GM04504 (cell line): Measurements from ENCODE around the gene IER3.
A peak's percentile ranks its signal among the peaks of the same experiment; 100 is the strongest.
"Not testable (repeated sequence)": the region's sequence is repeated elsewhere in the genome, so short reads cannot be mapped to it uniquely, and the experiment has no call there.

Experiments used
- DNase-seq: peaks from one replicate; pipeline ENCODE4 v3.0.0-alpha.2; 2012; ENCODE audit warnings: low read depth

The IER3 gene

DNA sequence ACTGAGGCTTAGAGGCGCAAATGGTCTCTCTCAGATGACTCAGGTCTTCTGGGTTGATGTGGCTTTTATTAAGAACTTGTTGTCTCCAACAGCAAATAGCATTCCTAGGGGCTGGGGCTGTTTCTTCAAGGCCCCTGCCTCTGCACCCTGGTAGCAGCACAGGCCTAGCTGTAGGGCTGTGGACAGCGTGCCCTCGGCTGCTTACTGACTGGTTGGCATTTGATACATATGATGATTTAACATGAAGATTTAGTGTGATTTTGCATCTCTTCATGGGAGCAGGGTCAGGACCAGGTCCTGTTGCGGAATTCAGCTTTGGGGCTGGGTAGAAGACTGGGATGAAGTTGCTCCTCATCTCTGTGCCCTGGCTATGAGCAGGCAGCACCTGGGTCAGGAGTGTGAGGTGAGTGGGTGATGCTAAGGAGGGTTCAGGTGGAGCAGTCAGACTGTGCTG, 24.3 kb upstream of the IER3 start:
- DNase-seq, result no peak

DNA sequence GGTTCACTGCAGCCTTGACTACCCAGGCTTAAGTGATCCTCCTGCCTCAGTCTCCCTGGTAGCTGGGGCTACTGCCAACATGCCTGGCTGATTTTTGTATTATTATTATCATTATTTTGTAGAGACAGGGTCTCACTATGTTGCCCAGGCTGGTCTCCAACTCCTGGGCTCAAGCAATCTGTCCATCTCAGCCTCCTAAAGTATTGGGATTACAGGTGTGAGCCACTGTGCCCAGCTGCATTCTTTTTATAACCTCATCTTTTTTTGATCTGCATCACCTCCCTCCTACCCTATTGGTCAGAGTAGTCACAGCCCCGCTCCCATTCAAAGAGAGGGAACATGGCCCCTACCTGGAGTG, 23.6 kb upstream of the IER3 start:
- no peak for DNase-seq

DNA sequence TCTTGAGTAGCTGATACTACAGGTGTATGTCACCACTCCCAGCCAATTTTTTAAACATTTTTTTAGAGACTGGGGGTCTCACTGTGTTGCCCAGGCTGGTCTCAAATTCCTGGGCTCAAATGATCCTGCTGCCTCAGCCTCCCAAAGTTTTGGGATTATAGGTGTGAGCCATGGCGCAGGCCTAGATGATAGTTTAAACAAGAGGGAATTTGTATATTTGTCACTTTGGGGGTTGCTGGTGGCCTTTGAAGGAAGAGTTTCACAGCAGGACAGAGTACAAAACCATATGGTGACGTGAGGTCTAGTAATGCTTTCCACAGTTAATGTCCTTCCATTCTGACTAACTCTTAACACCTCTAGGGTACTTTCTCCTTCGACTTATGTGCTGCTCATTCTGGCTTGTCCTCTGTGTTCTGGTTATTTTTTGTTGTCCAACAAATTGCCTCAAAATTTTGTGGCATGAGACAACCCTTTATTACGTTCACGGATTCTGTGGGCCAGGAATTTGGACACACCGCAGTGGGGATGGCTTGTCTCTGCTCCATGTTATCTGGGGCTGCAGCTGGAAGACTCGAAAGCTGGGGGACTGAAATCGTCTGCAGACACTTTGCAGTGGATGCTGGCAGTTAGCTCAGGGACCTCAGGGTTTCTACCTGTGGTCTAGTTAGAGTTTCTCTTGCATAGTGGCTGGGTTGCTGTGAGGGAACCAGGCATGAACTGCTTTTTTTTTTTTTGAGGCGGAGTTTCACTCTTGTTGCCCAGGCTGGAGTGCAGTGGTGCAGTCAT, 23.0 kb upstream of the IER3 start:
- DNase-seq, result no peak

DNA sequence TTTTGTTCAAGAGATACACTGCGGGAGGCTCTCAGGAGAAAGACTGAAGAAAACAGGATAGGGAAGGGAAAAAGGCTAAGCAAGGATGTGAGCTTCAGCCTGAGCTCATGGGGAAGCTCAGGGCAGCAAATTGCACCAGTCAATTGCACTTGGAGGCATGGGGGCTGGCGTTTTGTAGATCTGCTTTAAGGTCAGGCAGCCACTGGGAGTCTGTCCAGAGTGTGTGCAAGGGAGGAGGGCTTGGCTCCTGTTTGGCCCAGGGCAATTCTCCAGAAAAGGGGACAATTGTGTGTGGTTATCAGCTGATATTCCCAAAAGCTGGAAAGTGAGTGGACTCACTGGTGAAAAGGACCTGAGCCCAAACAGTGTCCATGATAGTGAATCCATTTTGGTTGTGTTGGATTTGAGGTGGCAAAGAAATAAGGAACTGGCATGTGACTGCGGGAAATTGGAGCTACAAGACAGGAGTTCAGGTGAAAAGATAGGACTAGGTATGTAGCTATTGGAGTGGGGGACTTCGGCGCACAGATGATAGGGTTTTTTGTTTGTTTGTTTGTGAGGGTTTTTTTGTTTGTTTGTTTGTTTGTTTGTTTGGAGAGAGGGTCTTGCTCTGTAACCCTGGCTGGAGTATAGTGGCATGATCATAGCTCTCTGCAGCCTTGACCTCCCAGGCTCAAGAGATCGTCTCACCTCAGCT, 22.3 kb upstream of the IER3 start:
- no peak for DNase-seq

DNA sequence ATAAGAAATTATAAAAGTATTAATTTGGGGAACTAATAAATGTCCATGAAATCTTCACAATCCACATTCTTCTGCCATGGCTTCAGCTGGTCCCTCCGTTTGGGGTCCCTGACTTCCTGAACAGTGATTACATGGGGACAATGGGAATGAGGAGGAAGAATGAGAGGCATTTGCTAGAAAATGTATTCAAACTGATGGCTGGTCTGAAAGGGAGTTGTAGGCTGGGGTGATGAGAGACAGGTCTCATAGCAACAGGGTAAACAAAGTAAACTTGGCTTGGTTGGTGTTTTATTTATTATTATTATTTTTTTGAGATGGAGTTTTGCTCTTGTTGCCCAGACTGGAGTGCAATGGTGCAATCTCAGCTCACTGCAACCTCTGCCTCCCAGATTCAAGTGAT, 21.1 kb upstream of the IER3 start:
- DNase-seq, result not testable (repeated sequence)

DNA sequence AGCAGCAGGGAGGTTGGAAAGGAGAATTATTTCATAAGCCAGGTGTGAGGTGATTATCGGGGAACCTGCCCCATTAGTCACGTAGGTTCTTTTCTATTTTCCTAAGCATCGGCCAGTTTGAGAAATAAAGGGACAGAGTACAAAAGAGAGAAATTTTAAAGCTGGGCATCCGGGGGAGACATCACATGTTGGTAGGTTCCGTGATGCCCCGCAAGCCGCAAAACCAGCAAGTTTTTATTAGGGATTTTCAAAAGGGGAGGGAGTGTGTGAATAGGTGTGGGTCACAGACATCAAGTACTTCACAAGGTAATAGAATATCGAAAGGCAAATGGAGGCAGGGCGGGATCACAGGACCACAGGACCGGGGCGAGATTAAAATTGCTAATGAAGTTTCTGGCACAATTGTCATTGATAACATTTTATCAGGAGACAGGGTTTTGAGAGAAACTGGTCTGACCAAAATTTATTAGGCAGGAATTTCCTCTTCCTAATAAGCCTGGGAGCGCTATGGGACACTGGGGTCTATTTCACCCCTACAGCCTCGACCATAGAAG, 20.2 kb upstream of the IER3 start:
- not testable (repeated sequence) for DNase-seq

DNA sequence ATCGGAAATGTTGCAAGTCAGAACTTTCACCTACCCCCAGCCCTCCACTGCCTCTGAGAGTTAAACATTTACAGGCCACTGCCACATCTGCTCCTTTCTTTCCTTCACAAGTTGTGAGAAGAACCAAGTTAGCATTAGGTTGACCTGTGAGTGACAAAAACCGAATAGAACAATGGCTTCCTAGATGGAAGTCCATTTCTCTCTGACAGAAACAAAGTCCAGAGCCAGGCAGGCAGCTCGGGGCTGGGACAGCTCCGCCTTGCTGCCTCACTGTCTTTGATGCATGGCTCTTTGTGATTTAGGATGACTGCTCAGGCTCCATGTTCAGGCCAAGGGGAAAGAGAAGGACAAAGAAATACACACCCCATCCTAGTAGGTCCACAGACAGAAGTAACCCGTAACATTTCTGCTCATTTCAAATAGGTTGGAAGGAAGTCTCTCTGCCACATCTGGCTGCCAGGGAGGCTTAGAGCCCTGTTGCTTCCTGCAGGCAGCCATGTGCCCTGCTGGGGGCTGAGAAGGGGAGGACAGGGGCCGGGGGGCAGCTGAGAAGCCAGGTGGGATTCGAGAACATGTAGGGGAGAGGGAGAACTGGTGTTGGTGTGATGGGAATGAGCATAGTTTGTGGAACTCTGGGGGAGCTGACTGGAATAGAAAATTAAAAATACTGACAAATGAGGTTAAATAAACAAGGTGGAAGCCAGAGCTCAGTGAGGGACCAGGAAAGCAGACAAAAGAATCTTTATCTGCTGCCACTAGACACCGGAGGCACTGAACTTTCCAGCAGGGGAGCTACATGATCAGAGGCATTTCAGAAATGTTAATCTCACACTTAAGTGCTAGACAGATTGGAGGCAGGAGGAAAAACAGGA, 19.5 kb upstream of the IER3 start:
- DNase-seq, result no peak

DNA sequence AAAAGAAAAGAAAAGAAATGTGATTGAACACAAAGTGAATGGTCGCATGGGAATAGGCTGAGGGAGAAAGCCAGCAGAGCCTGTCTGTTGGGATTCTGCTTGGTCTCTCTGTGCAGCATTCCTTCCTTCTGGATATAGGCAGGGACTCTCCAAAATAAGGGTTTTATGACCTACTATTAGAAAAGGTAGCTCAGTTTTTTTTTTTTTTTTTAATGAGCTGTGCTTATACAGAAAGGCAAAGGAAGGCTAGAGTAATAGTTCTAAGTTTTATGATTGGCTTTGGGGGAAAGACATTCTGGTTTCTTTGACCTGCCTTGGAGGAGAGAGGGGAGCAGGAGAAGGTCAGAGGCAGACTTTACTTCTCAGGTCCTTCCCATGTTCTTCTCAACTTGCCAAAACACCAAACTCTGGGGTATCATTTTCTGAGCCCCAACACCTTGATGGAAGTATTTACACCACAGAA, 18.8 kb upstream of the IER3 start:
- DNase-seq, result no peak

DNA sequence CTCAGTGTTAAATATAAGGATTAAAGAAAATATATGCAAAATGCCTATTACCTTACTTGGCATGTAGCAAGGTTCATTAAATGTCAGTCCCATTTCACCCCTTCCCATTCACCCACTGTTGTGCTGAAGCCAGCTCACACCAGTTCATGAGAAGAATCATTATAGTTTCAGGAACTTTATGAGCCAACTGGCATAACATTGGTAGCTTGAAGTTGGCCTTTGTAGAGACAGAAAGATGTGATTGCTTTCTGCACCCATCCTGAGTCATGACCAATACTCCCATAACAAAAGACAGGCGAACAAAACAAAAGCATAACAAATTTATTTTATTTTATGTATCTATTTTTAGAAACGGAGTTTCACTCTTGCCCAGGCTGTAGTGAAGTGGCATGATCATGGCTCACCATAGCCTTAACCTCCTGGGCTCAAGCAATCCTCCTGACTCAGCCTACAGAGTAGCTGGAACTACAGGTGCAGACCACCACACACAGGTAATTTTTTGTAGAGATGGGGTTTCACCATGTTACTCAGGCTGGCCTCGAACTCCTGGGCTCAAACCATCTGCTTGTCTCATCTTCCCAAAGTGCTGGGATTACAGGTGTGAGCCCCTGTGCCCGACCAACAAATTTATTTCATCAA, 17.6 kb upstream of the IER3 start:
- DNase-seq, result no peak

DNA sequence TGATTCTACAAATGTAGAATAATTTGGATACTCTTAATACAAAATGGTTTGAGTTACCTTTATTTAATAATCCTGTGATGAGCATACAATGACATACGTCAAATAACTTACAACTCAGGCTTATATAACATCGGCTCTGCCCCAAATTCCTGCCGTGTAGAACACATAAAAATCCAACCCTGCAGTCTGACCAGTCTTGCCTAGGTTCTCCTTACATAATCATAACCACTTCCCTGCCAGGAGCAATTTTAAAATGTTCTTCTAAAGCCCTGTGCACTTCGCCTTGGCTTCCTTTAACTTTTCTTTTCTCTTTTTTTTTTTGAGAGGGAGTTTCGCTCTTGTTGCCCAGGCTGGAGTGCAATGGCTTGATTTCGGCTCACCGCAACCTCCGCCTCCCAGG, 16.2 kb upstream of the IER3 start:
- no peak for DNase-seq

DNA sequence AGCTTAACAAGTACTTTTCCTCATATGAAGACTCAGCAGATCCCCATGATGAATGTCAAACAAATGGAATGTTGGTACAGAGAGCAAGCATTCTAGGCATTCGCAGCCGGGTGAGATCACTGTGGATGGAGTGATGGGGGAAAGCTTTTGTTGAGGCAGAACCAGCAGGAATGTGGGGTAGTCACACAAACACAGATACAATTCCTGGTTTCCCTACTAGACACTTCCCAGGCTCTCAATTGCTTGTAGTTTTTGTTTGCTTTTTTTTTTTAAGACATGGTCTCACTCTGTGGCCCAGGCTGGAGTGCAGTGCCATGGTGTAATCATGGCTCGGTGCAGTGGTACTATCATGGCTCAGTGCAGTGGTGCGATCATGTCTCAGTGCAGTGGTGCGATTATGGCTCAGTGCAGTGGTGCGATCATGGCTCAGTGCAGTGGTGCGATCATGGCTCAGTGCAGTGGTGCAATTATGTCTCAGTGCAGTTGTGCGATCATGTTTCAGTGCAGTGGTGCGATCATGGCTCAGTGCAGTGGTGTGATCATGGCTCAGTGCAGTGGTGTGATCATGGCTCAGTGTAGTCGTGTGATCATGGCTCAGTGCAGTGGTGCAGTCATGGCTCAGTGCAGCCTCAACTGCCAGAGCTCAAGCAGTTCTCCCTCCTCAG, 15.4 kb upstream of the IER3 start:
- DNase-seq, result peak; percentile 90

DNA sequence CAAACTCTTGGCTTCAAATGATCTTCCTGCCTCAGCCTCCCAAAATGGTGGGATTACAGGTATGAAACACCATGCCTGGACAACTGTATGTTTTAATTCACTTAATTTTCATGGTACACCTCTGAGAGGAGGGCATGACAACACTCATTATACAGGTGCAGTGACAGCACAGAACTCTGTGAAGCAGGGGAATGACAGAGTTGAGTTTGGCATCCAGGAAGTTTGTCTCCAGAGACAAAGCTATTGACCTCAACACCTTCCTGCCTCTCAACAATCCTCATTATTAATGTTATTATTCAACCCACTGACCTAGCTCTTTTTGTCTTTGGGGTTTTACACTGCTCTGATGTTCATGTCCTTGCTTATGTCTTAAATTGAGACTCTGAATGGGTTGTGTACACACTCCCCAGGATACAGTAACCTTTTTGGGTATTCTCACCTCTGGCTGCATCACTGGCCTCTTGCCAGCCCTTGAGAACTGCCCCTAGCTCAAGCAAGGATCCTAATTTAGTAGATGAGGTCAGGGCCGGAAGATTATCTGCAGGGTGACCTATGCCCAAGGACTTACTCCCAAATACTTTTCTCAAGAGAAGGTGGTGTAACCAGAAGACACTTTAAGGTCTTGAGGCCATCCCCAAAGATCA, 13.0 kb upstream of the IER3 start:
- no peak for DNase-seq

DNA sequence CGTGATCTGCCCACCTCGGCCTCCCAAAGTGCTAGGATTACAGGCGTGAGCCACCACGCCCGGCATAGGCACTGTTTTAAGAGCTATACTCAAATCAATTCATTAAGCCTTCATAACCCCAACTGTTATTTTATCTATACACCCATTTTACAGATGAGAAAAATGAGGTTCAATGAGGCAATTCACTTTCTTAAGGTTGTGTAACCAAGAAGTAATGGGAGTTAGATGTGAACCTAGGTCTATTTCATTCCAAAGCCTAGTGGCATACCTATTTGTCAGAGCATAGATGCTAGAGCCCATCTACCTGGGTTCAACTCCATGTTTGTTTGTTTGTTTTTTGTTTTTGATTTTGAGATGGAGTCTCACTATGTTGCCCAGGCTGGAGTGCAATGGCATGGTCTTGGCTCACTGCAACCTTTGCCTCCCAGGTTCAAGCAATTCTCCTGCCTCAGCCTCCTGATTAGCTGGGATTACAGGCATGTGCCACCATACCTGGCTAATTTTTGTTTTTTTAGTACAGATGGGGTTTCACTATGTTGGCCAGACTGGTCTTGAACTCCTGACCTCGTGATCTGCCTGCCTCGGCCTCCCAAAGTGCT, 12.2 kb upstream of the IER3 start:
- DNase-seq, result not testable (repeated sequence)

DNA sequence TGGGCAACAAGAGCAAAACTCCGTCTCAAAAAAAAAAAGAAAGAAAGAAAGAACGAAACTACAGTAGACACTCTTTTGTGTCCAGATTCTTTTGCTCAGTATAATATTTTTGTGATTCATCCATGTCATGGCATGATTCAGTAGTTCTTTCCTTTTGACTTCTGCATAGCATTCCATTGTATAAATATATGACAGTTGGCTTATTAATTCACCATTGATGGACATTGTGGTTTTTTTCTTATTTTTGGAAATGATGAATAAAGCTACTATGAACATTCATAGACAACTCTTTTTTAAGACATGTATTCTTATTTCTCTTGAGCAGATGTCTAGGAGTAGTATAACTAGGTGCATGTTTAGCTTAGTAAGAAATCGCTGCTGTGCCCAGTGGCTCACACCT, 10.3 kb upstream of the IER3 start:
- DNase-seq, result no peak

DNA sequence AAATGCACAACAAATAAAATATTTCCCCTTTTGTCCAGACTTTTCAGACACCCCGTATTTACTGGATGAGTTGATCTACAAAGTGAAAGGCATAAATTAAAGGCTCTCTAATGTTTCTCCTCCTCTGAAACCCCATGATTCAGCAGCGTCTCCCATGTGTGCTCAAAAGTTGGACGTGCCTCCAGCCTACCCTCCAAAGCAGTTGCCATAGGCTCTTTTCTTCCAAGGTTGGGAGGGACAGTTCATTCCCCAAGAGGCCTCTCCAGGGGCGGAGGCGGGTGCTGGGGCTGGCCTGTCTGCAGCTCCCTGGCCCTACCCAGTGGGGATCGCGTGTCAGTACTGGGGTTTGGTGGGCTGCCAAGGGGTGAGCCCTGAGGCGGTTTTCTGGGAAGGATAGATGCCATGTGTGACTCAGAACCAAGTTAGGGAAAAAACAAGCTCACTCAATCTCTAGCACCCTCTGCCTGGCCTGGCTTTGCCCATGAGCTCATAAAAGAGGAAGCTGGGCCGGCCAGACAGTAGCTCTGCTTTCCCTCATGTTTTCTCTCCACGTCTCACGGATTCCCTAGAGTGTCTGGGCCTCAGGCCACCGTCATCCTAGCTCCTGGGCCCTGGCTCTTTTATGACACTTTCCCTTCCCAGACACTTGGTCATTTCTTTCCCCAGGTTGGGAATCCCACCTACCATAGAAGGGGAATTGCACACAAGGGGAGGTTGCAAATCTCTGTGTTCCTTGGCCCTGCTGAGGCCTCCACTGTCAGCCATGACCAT, 8.0 kb upstream of the IER3 start:
- peak; percentile 100 for DNase-seq

DNA sequence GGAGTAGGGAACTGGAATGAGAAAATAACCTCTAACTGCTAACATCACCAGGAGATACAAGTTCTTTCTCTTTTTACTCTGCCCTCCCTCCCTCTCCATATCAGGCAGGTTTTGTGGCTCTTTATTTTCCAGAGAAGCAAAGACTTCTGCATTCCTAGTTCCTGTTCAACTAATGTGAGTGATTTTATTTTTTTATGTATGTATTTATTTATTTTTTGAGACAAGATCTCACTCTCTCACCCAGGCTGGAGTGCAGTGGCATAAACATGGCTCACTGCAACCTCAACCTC, 6.0 kb upstream of the IER3 start:
- no peak for DNase-seq

DNA sequence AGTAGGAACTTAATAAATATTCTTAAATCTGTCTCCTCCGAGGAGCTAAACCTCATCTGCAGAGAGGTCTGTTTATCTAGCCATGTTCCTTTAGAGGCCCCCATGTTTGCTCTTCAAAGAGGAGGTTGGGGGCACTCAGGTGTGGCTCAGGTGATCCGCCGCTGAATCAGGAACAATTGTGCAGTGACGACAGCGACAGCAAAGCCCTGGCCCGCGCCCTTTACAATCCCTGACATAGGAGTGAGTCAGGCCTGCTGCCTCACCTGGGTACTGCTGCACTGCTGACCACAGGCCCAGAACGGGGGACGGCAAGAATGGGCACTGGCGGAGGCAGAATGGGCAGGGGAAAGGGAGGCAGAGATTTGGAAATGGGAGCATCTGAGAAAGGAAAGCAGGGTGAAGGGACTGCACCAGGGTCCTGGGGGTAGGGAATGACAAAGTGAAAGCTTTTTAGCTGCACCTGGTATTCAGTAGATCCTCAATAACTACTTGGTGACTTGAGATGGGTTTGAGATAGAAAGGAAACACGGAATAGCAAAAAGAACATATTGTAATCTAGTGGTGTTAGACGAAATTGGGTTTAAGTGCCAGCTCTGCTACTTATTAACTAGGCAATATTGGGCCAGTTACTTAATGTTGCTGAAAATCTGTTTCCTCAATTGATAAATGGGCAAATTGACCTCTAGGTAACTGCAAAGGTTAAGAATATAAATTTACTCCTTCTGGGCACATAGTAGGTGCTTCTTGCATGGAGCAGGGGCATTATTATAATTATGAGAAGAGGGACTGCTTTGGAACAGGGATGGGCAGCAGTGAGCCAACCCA, 5.4 kb upstream of the IER3 start:
- DNase-seq, result no peak

DNA sequence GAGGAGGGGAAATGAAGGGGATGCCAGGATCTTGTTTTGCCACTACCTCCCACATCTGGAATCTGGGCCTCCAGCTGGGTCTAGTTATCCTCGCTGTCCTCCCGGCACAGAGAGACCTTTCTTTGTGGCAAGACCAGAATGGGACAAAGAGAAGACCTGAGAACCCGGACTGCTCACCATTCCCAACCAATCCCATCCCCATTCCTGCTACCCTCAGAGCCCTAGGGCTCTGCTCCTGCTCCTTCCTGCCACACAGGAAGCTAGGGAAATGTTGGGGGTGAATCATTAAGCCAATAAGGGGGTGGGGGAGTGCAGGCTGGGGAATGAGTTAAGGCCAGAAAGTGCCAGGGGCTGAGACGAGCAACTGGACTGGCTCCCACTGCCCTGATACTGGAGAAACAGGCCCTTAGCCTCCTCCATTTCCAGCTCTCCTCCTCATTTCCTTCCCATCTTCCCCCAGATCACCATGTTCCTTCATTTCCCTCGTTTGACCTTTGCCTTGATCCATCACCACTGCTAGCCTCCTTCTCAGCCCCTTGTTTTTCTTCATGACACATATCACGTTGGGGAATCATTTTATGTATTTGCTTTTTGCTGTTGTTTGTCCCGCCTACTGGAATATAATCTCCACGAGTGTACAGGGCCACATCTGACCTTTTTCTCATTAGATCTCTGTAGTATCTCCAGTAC, 4.6 kb upstream of the IER3 start:
- DNase-seq, result no peak
